ENCODE measurements around the gene DCUN1D5.

DCUN1D5 gene

GRCh38 chr11:103086461-103086860 lies 5.5 kb downstream of the DCUN1D5 start:
- DNase-seq (ENCODE audit: low read depth) = no peak
- peak overlapping the region; percentile 5 for H3K4me3 ChIP-seq (ENCODE audit: low read depth, low read length)
- TF ChIP-seq CTCF (IDR thresholded peaks at IDR 0.05; ENCODE audit: low read depth, low read length) (no peak), MAX (IDR thresholded peaks at IDR 0.05; ENCODE audit: low read depth, low read length) (no peak)

DNA sequence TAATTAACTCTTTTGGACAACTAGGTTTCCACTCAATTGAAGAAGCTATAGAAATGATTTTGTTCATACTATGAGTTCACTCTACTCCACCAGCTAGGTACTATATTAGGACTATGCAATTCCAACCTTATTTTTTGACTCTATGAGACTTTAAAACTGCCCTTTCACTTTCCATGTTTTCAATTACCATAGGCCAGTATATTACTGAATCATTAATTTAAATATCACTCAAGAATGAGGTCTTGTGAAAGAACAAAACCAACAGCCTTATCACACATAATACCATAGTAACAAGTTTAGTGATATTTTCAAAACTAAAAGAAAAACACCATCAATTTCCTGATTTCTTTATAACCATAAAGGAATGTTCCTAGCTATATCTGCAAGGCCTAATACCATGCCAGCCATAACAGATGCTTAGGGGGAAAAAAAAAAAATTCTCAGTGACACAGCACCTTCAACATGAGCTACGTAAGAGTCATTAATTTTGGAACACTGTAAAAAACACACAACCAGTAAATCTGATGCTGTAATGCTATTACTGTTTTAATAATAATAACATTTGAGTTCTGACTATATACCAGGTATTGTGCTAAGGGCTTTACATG lies 6.1 kb downstream of the DCUN1D5 start:
- no peak for DNase-seq (ENCODE audit: low read depth)
- no peak for TF ChIP-seq MYC (IDR thresholded peaks at IDR 0.05; ENCODE audit: low read depth, low read length)
- TF ChIP-seq CTCF (IDR thresholded peaks at IDR 0.05; ENCODE audit: low read depth, low read length) = no peak
- no peak for TF ChIP-seq MAX (IDR thresholded peaks at IDR 0.05; ENCODE audit: low read depth, low read length)
- no peak for TF ChIP-seq POLR2A (IDR thresholded peaks at IDR 0.05; ENCODE audit: extremely low read depth, insufficient read length)
- no peak overlapping the region for H3K4me3 ChIP-seq (ENCODE audit: low read depth, low read length)

DNA sequence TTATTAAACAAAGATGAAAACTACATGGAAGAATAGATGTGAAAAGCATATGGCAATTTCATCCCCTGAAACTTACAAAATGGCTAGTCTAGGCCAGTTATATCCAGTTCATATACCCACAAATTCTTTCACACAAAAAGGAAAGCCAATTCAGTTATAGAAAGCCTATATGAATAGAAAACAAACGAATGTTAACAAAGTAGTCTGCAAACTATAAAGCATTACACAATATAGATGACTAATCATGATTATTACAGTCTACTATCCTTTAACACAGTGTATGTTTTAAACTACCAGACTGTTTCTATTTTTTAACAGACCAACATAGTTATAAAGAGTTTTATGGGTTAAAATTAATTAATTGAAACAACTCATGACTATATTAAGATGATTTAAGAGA lies 12.1 kb downstream of the DCUN1D5 start:
- no peak for DNase-seq (ENCODE audit: low read depth)
- no peak overlapping the region for H3K4me3 ChIP-seq (ENCODE audit: low read depth, low read length)
- TF ChIP-seq MAX (IDR thresholded peaks at IDR 0.05; ENCODE audit: low read depth, low read length) (no peak), CTCF (IDR thresholded peaks at IDR 0.05; ENCODE audit: low read depth, low read length) (no peak), POLR2A (IDR thresholded peaks at IDR 0.05; ENCODE audit: extremely low read depth, insufficient read length) (no peak)

DNA sequence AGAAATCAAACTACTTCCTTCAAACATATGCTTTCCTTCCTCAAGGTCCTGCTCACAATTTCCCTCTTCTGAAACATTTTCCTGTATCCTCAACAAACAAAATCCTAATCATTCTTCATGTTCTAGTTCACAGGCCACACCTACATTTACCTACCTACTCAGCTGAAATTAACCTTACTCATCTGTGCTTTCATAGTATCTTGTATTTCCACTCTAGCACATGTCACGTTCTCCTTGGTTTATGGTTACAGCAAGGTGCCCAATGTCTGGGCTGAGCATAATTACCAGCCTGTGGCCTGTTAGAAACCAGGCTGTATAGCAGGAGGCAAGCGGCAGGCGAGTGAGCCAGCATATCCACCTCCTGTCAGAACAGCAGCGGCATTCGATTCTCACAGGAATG lies 13.2 kb downstream of the DCUN1D5 start:
- no peak for DNase-seq (ENCODE audit: low read depth)
- H3K4me3 ChIP-seq (ENCODE audit: low read depth, low read length) = no peak overlapping the region
- TF ChIP-seq MYC (IDR thresholded peaks at IDR 0.05; ENCODE audit: low read depth, low read length) (no peak), CTCF (IDR thresholded peaks at IDR 0.05; ENCODE audit: low read depth, low read length) (no peak), MAX (IDR thresholded peaks at IDR 0.05; ENCODE audit: low read depth, low read length) (no peak)

GRCh38 chr11:103077554-103077953 lies 14.4 kb downstream of the DCUN1D5 start:
- no peak overlapping the region for H3K4me3 ChIP-seq (ENCODE audit: low read depth, low read length)
- TF ChIP-seq MAX (IDR thresholded peaks at IDR 0.05; ENCODE audit: low read depth, low read length) (no peak), POLR2A (IDR thresholded peaks at IDR 0.05; ENCODE audit: extremely low read depth, insufficient read length) (no peak), CTCF (IDR thresholded peaks at IDR 0.05; ENCODE audit: low read depth, low read length) (no peak), MYC (IDR thresholded peaks at IDR 0.05; ENCODE audit: low read depth, low read length) (no peak)
- DNase-seq (ENCODE audit: low read depth) = peak; percentile 25

DNA sequence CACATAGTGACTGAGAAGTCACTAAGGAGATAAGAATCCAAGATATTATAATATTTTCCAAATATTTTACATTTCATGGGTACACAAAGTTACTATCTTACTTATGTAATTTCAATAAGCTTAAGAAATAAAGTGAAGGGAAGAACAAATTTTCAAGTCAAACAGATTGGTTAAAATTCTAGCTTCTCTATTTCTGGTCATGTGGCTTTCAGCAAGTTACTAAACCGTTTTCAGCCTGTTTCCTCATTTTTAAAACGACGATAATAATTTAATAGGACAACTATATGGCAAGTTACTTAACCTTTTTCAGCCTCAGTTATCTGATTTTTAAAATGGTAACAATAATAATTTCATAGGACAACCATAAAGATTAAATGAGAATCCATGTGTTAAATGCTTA lies 15.6 kb downstream of the DCUN1D5 start:
- H3K4me3 ChIP-seq (ENCODE audit: low read depth, low read length) = no peak overlapping the region
- TF ChIP-seq MYC (IDR thresholded peaks at IDR 0.05; ENCODE audit: low read depth, low read length) (no peak), MAX (IDR thresholded peaks at IDR 0.05; ENCODE audit: low read depth, low read length) (no peak), POLR2A (IDR thresholded peaks at IDR 0.05; ENCODE audit: extremely low read depth, insufficient read length) (no peak), CTCF (IDR thresholded peaks at IDR 0.05; ENCODE audit: low read depth, low read length) (no peak)
- no peak for DNase-seq (ENCODE audit: low read depth)

Measured in NB4 (cell line).